GM19328 (cell line): ENCODE results near the gene MPZL1.

Experiments used
- ATAC-seq: cut with Tn5 transposase; IDR thresholded peaks from one replicate; pipeline ENCODE4 v1.9.1; 2021; ENCODE audit warnings: mild to moderate bottlenecking, moderate library complexity; ENCODE audit not compliant: unreplicated experiment

The MPZL1 gene

GRCh38 chr1:167775178-167775577 lies 53.4 kb downstream of the MPZL1 start:
- ATAC-seq: no peak

- ATAC-seq: no peak
Measured at GRCh38 chr1:167776151-167776550, 54.4 kb downstream of the MPZL1 start.

GRCh38 chr1:167776616-167777268 lies 55.0 kb downstream of the MPZL1 start:
- no peak for ATAC-seq

- ATAC-seq: no peak
Measured at GRCh38 chr1:167777269-167777650, 55.5 kb downstream of the MPZL1 start.

GRCh38 chr1:167781558-167781957 lies 59.8 kb downstream of the MPZL1 start:
- ATAC-seq: no peak

- no peak for ATAC-seq
Measured at GRCh38 chr1:167782946-167783345, 61.2 kb downstream of the MPZL1 start.

GRCh38 chr1:167784876-167785550 lies 63.2 kb downstream of the MPZL1 start:
- ATAC-seq: no peak

GRCh38 chr1:167786502-167786901 lies 64.7 kb downstream of the MPZL1 start:
- no peak for ATAC-seq

- no peak for ATAC-seq
Measured at GRCh38 chr1:167789501-167789900, 67.7 kb downstream of the MPZL1 start.

- ATAC-seq: no peak
Measured at GRCh38 chr1:167790117-167790516, 68.3 kb downstream of the MPZL1 start.

- no peak for ATAC-seq
Measured at GRCh38 chr1:167791281-167792187, 69.8 kb downstream of the MPZL1 start.

- ATAC-seq: no peak
Measured at GRCh38 chr1:167792188-167792565, 70.4 kb downstream of the MPZL1 start.

- no peak for ATAC-seq
Measured at GRCh38 chr1:167794043-167794442, 72.3 kb downstream of the MPZL1 start.

- no peak for ATAC-seq
Measured at GRCh38 chr1:167795810-167796740, 74.3 kb downstream of the MPZL1 start.

GRCh38 chr1:167797015-167797414 lies 75.2 kb downstream of the MPZL1 start:
- ATAC-seq: no peak

- ATAC-seq: no peak
Measured at GRCh38 chr1:167798952-167799351, 77.2 kb downstream of the MPZL1 start.

GRCh38 chr1:167799747-167800146 lies 78.0 kb downstream of the MPZL1 start:
- no peak for ATAC-seq

GRCh38 chr1:167800251-167800650 lies 78.5 kb downstream of the MPZL1 start:
- ATAC-seq: no peak

GRCh38 chr1:167802235-167802634 lies 80.5 kb downstream of the MPZL1 start:
- no peak for ATAC-seq

GRCh38 chr1:167803358-167804207 lies 81.8 kb downstream of the MPZL1 start:
- ATAC-seq: peak; percentile 88
